ENCODE data around the gene GTF2IRD1. TPM values are rescaled to one million over a fixed set of nuclear protein-coding genes. Genes with fewer than 3 reads are reported as not detected.

Gene GTF2IRD1
- total and polyA plus RNA-seq, 3 donors from 2014 or later = 15.1 to 24.7 (median 22.4) TPM

- H3K4me3 ChIP-seq = peak overlapping the region; percentile 70 to 89
- no peak for TF ChIP-seq POLR2A (IDR thresholded peaks at IDR 0.05)
- TF ChIP-seq CTCF (IDR thresholded peaks at IDR 0.05) = no peak
- intact Hi-C loops (cut with DNase I; ENCODE audit: low total_unique reads) = no loop called here
- WGBS, 2 donors = 2 to 4% methylated on average over 12 to 15 of the region's 15 CpGs
- no peaks in the 10 kb centered on the region for H3K9me3 ChIP-seq
- H3K27me3 ChIP-seq = no peaks in the 10 kb centered on the region
- DNase-seq = peak; percentile 73
- peak overlapping the region; percentile 87 to 92 for H3K27ac ChIP-seq
- H3K36me3 ChIP-seq (ENCODE audit: low read depth, missing control alignments) = no peaks in the 10 kb centered on the region
- H3K4me1 ChIP-seq = peaks cover 23% of the 10 kb centered on the region
These were observed 871 bp upstream of the GTF2IRD1 start for GRCh38 chr7:74452748-74453321.

- intact Hi-C loops (cut with DNase I; ENCODE audit: low total_unique reads) = no loop called here
- H3K36me3 ChIP-seq (ENCODE audit: low read depth, missing control alignments) = no peaks in the 10 kb centered on the region
- H3K4me1 ChIP-seq = peaks cover 27% of the 10 kb centered on the region
- H3K27me3 ChIP-seq = no peaks in the 10 kb centered on the region
- DNase-seq = no peak
- peak overlapping the region; percentile 70 to 89 for H3K4me3 ChIP-seq
- no peak for TF ChIP-seq CTCF (IDR thresholded peaks at IDR 0.05)
- TF ChIP-seq POLR2A (IDR thresholded peaks at IDR 0.05) = no peak
- peak overlapping the region; percentile 87 to 92 for H3K27ac ChIP-seq
- no peaks in the 10 kb centered on the region for H3K9me3 ChIP-seq
- WGBS, 2 donors = 3 to 8% methylated on average over 2 to 36 of the region's 61 CpGs
These were observed 567 bp downstream of the GTF2IRD1 start for GRCh38 chr7:74454021-74454924.

GRCh38 chr7:74454925-74455288 lies 1.2 kb downstream of the GTF2IRD1 start:
- Histone ChIP-seq H3K27me3 (no peaks in the 10 kb centered on the region), H3K36me3 (ENCODE audit: low read depth, missing control alignments) (no peaks in the 10 kb centered on the region), H3K4me3 (peak overlapping the region in 1 of 2 donors; percentile 89), H3K27ac (peak overlapping the region; percentile 87 to 92), H3K4me1 (peaks cover 31% of the 10 kb centered on the region), H3K9me3 (no peaks in the 10 kb centered on the region)
- intact Hi-C loops (cut with DNase I; ENCODE audit: low total_unique reads) = no loop called here
- TF ChIP-seq CTCF (IDR thresholded peaks at IDR 0.05) = no peak
- no peak for TF ChIP-seq POLR2A (IDR thresholded peaks at IDR 0.05)
- DNase-seq = no peak
- WGBS, 2 donors = 48 to 74% methylated on average over 3 to 11 of the region's 11 CpGs

GRCh38 chr7:74455291-74455804 lies 1.6 kb downstream of the GTF2IRD1 start:
- no peak for TF ChIP-seq POLR2A (IDR thresholded peaks at IDR 0.05)
- TF ChIP-seq CTCF (IDR thresholded peaks at IDR 0.05) = no peak
- Histone ChIP-seq H3K4me1 (peaks cover 31% of the 10 kb centered on the region), H3K27me3 (no peaks in the 10 kb centered on the region), H3K9me3 (no peaks in the 10 kb centered on the region), H3K4me3 (no peak overlapping the region), H3K36me3 (ENCODE audit: low read depth, missing control alignments) (no peaks in the 10 kb centered on the region), H3K27ac (peak overlapping the region; percentile 87 to 92)
- WGBS, 2 donors = 55 to 58% methylated on average over 7 to 13 of the region's 13 CpGs
- DNase-seq = peak; percentile 36
- intact Hi-C loops (cut with DNase I; ENCODE audit: low total_unique reads) = no loop called here

Measured in testis (tissue), 3 donors.